ENCODE data around the gene CWH43.

GRCh38 chr4:48974979-48975640, 11.0 kb upstream of the CWH43 start:
- TF ChIP-seq CTCF (IDR thresholded peaks at IDR 0.05) (no peak), POLR2A (IDR thresholded peaks at IDR 0.05) (no peak)

Data from ovary (tissue), 3 donors.